GM12878 (cell line): ENCODE measurements around the gene CAMK4. TPM values are rescaled to one million over a fixed set of nuclear protein-coding genes. Genes with fewer than 3 reads are reported as not detected.

ENCODE experiments used
- BMI1 ChIP-seq: fragments of 450-650 bp; IDR thresholded peaks from 2 replicates; pipeline ENCODE4 v1.6.1; 2016; ENCODE audit warnings: mild to moderate bottlenecking, moderate library complexity, borderline replicate concordance
- CBFB ChIP-seq: IDR thresholded peaks from 2 replicates; pipeline ENCODE4 v1.6.1; 2016; ENCODE audit warnings: antibody characterized with exemption, low read depth
- CREM ChIP-seq: IDR thresholded peaks from 2 replicates; pipeline ENCODE4 v1.6.1; 2014; ENCODE audit warnings: antibody characterized with exemption, low read depth
- EP300 ChIP-seq, 2 experiments: fragments of 150-350 bp in 1 of 2; IDR thresholded peaks; 2 replicates each; pipeline ENCODE4 v1.6.1; 2011 to 2012; ENCODE audit warnings: low read depth in 2 of 2, low read length in 2 of 2, borderline replicate concordance in 1 of 2, improper control_type of control experiment in 1 of 2, inconsistent platforms in 1 of 2; ENCODE audit not compliant: control insufficient read depth in 1 of 2
- HDAC2 ChIP-seq: fragments of 200-600 bp; sonication (generic); IDR thresholded peaks from 2 replicates; pipeline ENCODE4 v1.6.1; 2017
- HDGF ChIP-seq: fragments of 450-650 bp; IDR thresholded peaks from 2 replicates; pipeline ENCODE4 v1.6.1; 2016; ENCODE audit warnings: antibody characterized with exemption
- KAT2A ChIP-seq: conservative IDR thresholded peaks from 2 replicates; pipeline ENCODE4 v1.6.1; 2011; ENCODE audit warnings: low read depth, low read length; ENCODE audit not compliant: control insufficient read depth
- POLR2A ChIP-seq: IDR thresholded peaks from 2 replicates; pipeline ENCODE4 v1.6.1; 2011; ENCODE audit warnings: low read depth, mild to moderate bottlenecking, low read length
- POLR2AphosphoS5 ChIP-seq: IDR thresholded peaks from 2 replicates; pipeline ENCODE4 v1.6.1; 2011; ENCODE audit warnings: mild to moderate bottlenecking, low read length, inconsistent platforms
- SMARCA5 ChIP-seq: fragments of 450-650 bp; IDR thresholded peaks from 2 replicates; pipeline ENCODE4 v1.6.1; 2017; ENCODE audit warnings: mild to moderate bottlenecking
- STAT1 ChIP-seq: fragments of 450-650 bp; conservative IDR thresholded peaks from 2 replicates; pipeline ENCODE4 v1.6.1; 2014; ENCODE audit warnings: antibody characterized with exemption, mild to moderate bottlenecking
- STAT3 ChIP-seq: IDR thresholded peaks from 2 replicates; pipeline ENCODE4 v1.6.1; 2011; ENCODE audit warnings: low read depth, low read length, improper control_type of control experiment
- TARDBP ChIP-seq: IDR thresholded peaks from 2 replicates; pipeline ENCODE4 v1.6.1; 2016; ENCODE audit warnings: borderline replicate concordance
- ZNF207 ChIP-seq: fragments of 450-650 bp; IDR thresholded peaks from 2 replicates; pipeline ENCODE4 v1.6.1; 2014; ENCODE audit warnings: antibody characterized with exemption, mild to moderate bottlenecking, borderline replicate concordance
- ZNF274 ChIP-seq: IDR thresholded peaks from one replicate; pipeline ENCODE4 v1.8.0; 2011; ENCODE audit not compliant: insufficient read length, insufficient read depth
- polyA plus RNA-seq, 11 experiments: library from polyadenylated mRNA; depleted of rRNA in 4 of 11; unstranded in 6 of 11; stranded (reverse) in 5 of 11; fragments of >200 nt; fragmentation: Nextera tagmentation in 4 of 11; fragmentation: Illumina TruSeq in 1 of 11; extraction: Ambion mirVana in 4 of 11; extraction: Trizol in 1 of 11; gene quantifications; 1 replicate in 1 of 11; 2 replicates in 10 of 11; pipeline versions ENCODE4 v1.2.1 to v1.2.3, GENCODE V29; 2011 to 2016; ENCODE audit warnings: inconsistent platforms in 2 of 11, missing spikeins in 2 of 11, low read depth in 1 of 11
- total RNA-seq, 4 experiments: library from RNA; depleted of rRNA in 3 of 4; stranded (reverse); fragments of >200 nt in 3 of 4; fragmentation: Illumina TruSeq in 1 of 4; extraction: Trizol in 1 of 4; gene quantifications; 2 replicates each; pipeline versions ENCODE4 v1.2.1 to v1.2.3, GENCODE V29; 2013 to 2021
- TF ChIP-seq, protein P1 (sequence below): fragments of 450-650 bp; IDR thresholded peaks from 2 replicates; pipeline ENCODE4 v1.6.1; 2016; ENCODE audit warnings: mild to moderate bottlenecking, moderate library complexity, borderline replicate concordance
- TF ChIP-seq, protein P2 (sequence below): IDR thresholded peaks from 2 replicates; pipeline ENCODE4 v1.6.1; 2011; ENCODE audit warnings: mild to moderate bottlenecking, low read depth, low read length, moderate library complexity; ENCODE audit not compliant: insufficient replicate concordance
- TF ChIP-seq, protein P3 (sequence below): fragments of 150-350 bp; IDR thresholded peaks from 2 replicates; pipeline ENCODE4 v1.6.1; 2016; ENCODE audit warnings: low read depth, low read length
- TF ChIP-seq, protein P4 (sequence below): fragments of 450-650 bp; IDR thresholded peaks from 2 replicates; pipeline ENCODE4 v1.6.1; 2017; ENCODE audit warnings: low read depth, mild to moderate bottlenecking, moderate library complexity

CAMK4 gene
- total and polyA plus RNA-seq, 10 of the 15 experiments (the other 5 are each of a cell fraction or from before 2014, with no cell fraction given), result 13.3 to 51.9 (median 35.3) TPM

DNA sequence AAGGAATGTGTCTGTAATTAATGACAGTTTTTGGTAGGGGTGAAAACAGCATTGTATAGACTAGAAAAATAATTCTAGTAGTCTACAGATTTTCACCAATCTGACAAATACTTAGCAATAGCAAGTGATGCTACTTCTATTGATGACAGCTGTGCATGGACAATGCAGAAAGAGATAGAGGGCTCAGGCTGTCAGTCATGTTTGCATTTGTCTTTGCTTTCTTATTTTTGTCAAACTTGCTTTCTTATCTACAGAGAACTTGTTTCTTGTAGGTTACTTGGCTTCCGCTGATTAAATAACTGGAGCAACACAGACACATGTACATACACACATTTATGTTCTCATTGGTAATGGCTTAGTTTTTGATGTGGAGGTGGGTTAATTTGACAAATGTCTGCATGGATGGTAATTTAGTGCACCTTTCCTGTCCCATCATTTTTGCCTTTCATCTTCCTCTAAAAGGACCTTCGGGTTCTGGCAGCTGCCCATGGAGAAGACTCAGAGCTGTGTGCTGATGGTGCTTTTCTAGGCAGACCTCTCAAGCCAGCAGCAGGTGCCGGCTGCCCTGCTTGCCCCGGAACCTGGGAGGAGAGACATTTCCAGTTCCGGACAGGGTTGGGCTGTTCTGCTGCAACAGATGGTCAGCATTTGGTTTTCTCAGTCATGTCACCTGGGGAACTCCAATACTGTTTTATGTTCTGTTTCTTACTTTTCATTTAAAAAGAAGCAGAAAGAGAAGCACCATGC, 28.8 kb downstream of the CAMK4 start (continued):
- TF ChIP-seq, protein P1, sequence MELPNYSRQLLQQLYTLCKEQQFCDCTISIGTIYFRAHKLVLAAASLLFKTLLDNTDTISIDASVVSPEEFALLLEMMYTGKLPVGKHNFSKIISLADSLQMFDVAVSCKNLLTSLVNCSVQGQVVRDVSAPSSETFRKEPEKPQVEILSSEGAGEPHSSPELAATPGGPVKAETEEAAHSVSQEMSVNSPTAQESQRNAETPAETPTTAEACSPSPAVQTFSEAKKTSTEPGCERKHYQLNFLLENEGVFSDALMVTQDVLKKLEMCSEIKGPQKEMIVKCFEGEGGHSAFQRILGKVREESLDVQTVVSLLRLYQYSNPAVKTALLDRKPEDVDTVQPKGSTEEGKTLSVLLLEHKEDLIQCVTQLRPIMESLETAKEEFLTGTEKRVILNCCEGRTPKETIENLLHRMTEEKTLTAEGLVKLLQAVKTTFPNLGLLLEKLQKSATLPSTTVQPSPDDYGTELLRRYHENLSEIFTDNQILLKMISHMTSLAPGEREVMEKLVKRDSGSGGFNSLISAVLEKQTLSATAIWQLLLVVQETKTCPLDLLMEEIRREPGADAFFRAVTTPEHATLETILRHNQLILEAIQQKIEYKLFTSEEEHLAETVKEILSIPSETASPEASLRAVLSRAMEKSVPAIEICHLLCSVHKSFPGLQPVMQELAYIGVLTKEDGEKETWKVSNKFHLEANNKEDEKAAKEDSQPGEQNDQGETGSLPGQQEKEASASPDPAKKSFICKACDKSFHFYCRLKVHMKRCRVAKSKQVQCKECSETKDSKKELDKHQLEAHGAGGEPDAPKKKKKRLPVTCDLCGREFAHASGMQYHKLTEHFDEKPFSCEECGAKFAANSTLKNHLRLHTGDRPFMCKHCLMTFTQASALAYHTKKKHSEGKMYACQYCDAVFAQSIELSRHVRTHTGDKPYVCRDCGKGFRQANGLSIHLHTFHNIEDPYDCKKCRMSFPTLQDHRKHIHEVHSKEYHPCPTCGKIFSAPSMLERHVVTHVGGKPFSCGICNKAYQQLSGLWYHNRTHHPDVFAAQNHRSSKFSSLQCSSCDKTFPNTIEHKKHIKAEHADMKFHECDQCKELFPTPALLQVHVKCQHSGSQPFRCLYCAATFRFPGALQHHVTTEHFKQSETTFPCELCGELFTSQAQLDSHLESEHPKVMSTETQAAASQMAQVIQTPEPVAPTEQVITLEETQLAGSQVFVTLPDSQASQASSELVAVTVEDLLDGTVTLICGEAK, result peak; percentile 35; the same call in 1 of the 2 replicates
- TF ChIP-seq CBFB (no peak), POLR2A (peak; percentile 68), KAT2A (no peak), EP300 (IDR thresholded peaks at IDR 0.05; ENCODE audit: borderline replicate concordance in 1 of 2, control insufficient read depth in 1 of 2, low read depth in 2 of 2, low read length in 2 of 2) (peak; percentile 33 to 45; a peak in 2 of 4 replicates), TARDBP (no peak), HDGF (no peak), HDAC2 (no peak), BMI1 (no peak), STAT1 (no peak), ZNF274 (no peak), SMARCA5 (0 out of 2 replicates have a peak, but pooled peaks have one; percentile 29), CREM (peak; percentile 72; the same call in 1 of the 2 replicates), ZNF207 (no peak), POLR2AphosphoS5 (peak; percentile 85), STAT3 (no peak)
- TF ChIP-seq, protein P2, sequence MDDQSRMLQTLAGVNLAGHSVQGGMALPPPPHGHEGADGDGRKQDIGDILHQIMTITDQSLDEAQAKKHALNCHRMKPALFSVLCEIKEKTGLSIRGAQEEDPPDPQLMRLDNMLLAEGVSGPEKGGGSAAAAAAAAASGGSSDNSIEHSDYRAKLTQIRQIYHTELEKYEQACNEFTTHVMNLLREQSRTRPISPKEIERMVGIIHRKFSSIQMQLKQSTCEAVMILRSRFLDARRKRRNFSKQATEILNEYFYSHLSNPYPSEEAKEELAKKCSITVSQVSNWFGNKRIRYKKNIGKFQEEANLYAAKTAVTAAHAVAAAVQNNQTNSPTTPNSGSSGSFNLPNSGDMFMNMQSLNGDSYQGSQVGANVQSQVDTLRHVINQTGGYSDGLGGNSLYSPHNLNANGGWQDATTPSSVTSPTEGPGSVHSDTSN, result peak; percentile 67
- TF ChIP-seq, protein P3, sequence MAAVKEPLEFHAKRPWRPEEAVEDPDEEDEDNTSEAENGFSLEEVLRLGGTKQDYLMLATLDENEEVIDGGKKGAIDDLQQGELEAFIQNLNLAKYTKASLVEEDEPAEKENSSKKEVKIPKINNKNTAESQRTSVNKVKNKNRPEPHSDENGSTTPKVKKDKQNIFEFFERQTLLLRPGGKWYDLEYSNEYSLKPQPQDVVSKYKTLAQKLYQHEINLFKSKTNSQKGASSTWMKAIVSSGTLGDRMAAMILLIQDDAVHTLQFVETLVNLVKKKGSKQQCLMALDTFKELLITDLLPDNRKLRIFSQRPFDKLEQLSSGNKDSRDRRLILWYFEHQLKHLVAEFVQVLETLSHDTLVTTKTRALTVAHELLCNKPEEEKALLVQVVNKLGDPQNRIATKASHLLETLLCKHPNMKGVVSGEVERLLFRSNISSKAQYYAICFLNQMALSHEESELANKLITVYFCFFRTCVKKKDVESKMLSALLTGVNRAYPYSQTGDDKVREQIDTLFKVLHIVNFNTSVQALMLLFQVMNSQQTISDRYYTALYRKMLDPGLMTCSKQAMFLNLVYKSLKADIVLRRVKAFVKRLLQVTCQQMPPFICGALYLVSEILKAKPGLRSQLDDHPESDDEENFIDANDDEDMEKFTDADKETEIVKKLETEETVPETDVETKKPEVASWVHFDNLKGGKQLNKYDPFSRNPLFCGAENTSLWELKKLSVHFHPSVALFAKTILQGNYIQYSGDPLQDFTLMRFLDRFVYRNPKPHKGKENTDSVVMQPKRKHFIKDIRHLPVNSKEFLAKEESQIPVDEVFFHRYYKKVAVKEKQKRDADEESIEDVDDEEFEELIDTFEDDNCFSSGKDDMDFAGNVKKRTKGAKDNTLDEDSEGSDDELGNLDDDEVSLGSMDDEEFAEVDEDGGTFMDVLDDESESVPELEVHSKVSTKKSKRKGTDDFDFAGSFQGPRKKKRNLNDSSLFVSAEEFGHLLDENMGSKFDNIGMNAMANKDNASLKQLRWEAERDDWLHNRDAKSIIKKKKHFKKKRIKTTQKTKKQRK, result no peak
- TF ChIP-seq, protein P4, sequence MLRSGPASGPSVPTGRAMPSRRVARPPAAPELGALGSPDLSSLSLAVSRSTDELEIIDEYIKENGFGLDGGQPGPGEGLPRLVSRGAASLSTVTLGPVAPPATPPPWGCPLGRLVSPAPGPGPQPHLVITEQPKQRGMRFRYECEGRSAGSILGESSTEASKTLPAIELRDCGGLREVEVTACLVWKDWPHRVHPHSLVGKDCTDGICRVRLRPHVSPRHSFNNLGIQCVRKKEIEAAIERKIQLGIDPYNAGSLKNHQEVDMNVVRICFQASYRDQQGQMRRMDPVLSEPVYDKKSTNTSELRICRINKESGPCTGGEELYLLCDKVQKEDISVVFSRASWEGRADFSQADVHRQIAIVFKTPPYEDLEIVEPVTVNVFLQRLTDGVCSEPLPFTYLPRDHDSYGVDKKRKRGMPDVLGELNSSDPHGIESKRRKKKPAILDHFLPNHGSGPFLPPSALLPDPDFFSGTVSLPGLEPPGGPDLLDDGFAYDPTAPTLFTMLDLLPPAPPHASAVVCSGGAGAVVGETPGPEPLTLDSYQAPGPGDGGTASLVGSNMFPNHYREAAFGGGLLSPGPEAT, result 0 out of 2 replicates have a peak, but pooled peaks have one; percentile 11
